Activated CD8-positive, alpha-beta memory T cell treated with anti-CD3 and anti-CD28 coated beads for 24 hours (primary cell): Measurements from ENCODE around the gene ATXN7L1.

Experiments used
- DNase-seq: peaks from one replicate; pipeline ENCODE4 v3.0.0-alpha.2; 2020

Gene ATXN7L1

DNA sequence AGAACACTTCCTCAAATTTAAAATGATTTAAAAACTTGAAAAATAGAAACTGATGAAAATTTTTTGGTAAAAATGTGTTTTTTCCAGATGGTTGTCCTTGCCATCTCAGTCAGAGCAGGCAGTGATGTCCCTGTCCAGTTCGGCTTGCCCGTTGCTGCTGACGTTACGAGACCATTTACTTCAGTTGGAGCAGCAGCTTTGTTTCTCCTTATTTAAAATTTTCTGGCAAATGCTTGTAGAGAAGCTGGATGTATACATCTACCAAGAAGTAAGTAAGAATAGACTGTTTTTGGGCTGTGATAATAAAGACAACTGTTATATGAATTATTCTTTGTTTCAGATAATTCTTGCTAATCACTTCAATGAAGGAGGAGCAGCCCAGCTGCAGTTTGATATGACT is 311.2 kb downstream of the ATXN7L1 start:
- DNase-seq = no peak

DNA sequence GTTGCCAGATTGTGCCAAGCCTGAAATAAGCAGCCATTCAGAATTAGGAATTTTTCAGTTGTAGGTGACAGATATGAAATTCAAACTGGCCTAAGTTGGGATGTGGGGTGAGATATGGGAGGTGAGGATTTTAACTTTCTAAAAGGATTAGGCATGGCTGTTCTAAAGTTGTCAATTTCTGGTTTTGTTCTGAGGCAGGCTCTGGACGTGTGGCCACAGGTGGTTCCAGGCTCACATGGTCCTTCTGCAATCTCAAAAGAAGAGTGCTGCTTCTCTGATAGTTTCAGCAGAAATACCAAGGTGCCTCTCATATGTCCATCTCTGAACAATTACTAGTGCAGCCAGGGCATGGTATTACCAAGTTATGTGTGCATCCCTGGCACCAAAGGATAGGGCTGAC is 316.5 kb downstream of the ATXN7L1 start:
- no peak for DNase-seq
